ENCODE results near the gene SEMA3C. TPM values are rescaled to one million over a fixed set of nuclear protein-coding genes. Genes with fewer than 3 reads are reported as not detected.

Gene SEMA3C
- total and polyA plus RNA-seq, 2 donors (not counting 1 experiment from before 2014, with no cell fraction given) = 0.06 TPM; not detected in 1

GRCh38 chr7:80873140-80873539, 45.7 kb downstream of the SEMA3C start:
- Histone ChIP-seq H2AFZ (ENCODE audit: insufficient read depth, low read depth, low read length, poor library complexity, severe bottlenecking) (no peak overlapping the region), H4K20me1 (ENCODE audit: control insufficient read depth, insufficient read depth, low read length, poor library complexity, severe bottlenecking) (no peaks in the 10 kb centered on the region), H3K9me3 (ENCODE audit: control extremely low read depth in 1 of 3, control insufficient read depth in 2 of 3, insufficient read depth in 1 of 3, low read length in 2 of 3) (peaks cover 0 to 4% (median 0%) of the 10 kb centered on the region in 3 donors), H3K36me3 (replicated peaks in 1 of 2; ENCODE audit: control extremely low read depth in 1 of 2, control insufficient read depth in 1 of 2, extremely low read depth in 1 of 2, insufficient read depth in 2 of 2, low read length in 1 of 2) (no peaks in the 10 kb centered on the region), H3K9ac (ENCODE audit: low read length) (no peak overlapping the region), H3K4me2 (replicated peaks; ENCODE audit: low read depth, low read length, poor library complexity, severe bottlenecking) (no peak overlapping the region), H3K27ac (ENCODE audit: low read length in 2 of 2) (no peak overlapping the region), H3K4me1 (ENCODE audit: control insufficient read depth in 2 of 2, insufficient read depth in 2 of 2, low read length in 2 of 2) (no peaks in the 10 kb centered on the region), H3K4me3 (ENCODE audit: control extremely low read depth in 1 of 5, extremely low read depth in 1 of 5, insufficient read depth in 1 of 5, low read depth in 2 of 5, low read length in 4 of 5) (no peak overlapping the region), H3K27me3 (replicated peaks in 1 of 4; ENCODE audit: control extremely low read depth in 1 of 4, control insufficient read depth in 3 of 4, insufficient read depth in 4 of 4, low read length in 3 of 4) (no peaks in the 10 kb centered on the region), H3K79me2 (ENCODE audit: control insufficient read depth, insufficient read depth, low read length) (no peaks in the 10 kb centered on the region)
- DNase-seq (no peak), ATAC-seq (ENCODE audit: low read depth) (no peak)
- H3K9me3 Mint-ChIP-seq (ENCODE audit: insufficient read depth) = no peaks in the 10 kb centered on the region
- H3K27me3 Mint-ChIP-seq = no peaks in the 10 kb centered on the region
- no peaks in the 10 kb centered on the region for H3K4me1 Mint-ChIP-seq
- CTCF ChIA-PET = no interaction called here
- WGBS (ENCODE audit: insufficient coverage) = 40% methylated on average over 3 of the region's 5 CpGs
- intact Hi-C loops (cut with micrococcal nuclease) = loop anchor here (10.0 kb wide), 1 partner anchor 58 kb away; no protein-coding TSS in a partner anchor
- POLR2A ChIA-PET = no interaction called here
- no peak overlapping the region for H3K27ac Mint-ChIP-seq
- H3K4me3 Mint-ChIP-seq = no peak overlapping the region
- TF ChIP-seq EZH2 (IDR thresholded peaks at IDR 0.05; ENCODE audit: borderline replicate concordance, insufficient read depth, low read depth, low read length, poor library complexity, severe bottlenecking) = no peak
- TF ChIP-seq CTCF (IDR thresholded peaks at IDR 0.05) = no peak

GRCh38 chr7:80871228-80871627, 47.6 kb downstream of the SEMA3C start:
- intact Hi-C loops (cut with micrococcal nuclease) = loop anchor here (10.0 kb wide), 1 partner anchor 56 kb away; no protein-coding TSS in a partner anchor
- POLR2A ChIA-PET = no interaction called here
- Histone ChIP-seq H3K9ac (ENCODE audit: low read length) (no peak overlapping the region), H3K4me2 (replicated peaks; ENCODE audit: low read depth, low read length, poor library complexity, severe bottlenecking) (no peak overlapping the region), H3K27ac (ENCODE audit: low read length in 2 of 2) (no peak overlapping the region), H3K79me2 (ENCODE audit: control insufficient read depth, insufficient read depth, low read length) (no peaks in the 10 kb centered on the region), H2AFZ (ENCODE audit: insufficient read depth, low read depth, low read length, poor library complexity, severe bottlenecking) (no peak overlapping the region), H4K20me1 (ENCODE audit: control insufficient read depth, insufficient read depth, low read length, poor library complexity, severe bottlenecking) (no peaks in the 10 kb centered on the region), H3K9me3 (ENCODE audit: control extremely low read depth in 1 of 3, control insufficient read depth in 2 of 3, insufficient read depth in 1 of 3, low read length in 2 of 3) (peaks cover 0 to 4% (median 0%) of the 10 kb centered on the region in 3 donors), H3K27me3 (replicated peaks in 1 of 4; ENCODE audit: control extremely low read depth in 1 of 4, control insufficient read depth in 3 of 4, insufficient read depth in 4 of 4, low read length in 3 of 4) (no peaks in the 10 kb centered on the region), H3K4me1 (ENCODE audit: control insufficient read depth in 2 of 2, insufficient read depth in 2 of 2, low read length in 2 of 2) (no peaks in the 10 kb centered on the region), H3K4me3 (ENCODE audit: control extremely low read depth in 1 of 5, extremely low read depth in 1 of 5, insufficient read depth in 1 of 5, low read depth in 2 of 5, low read length in 4 of 5) (no peak overlapping the region), H3K36me3 (replicated peaks in 1 of 2; ENCODE audit: control extremely low read depth in 1 of 2, control insufficient read depth in 1 of 2, extremely low read depth in 1 of 2, insufficient read depth in 2 of 2, low read length in 1 of 2) (no peaks in the 10 kb centered on the region)
- TF ChIP-seq CTCF (IDR thresholded peaks at IDR 0.05) = no peak
- no peak for TF ChIP-seq EZH2 (IDR thresholded peaks at IDR 0.05; ENCODE audit: borderline replicate concordance, insufficient read depth, low read depth, low read length, poor library complexity, severe bottlenecking)
- Mint-ChIP-seq H3K4me1 (no peaks in the 10 kb centered on the region), H3K27ac (no peak overlapping the region), H3K9me3 (ENCODE audit: insufficient read depth) (no peaks in the 10 kb centered on the region), H3K27me3 (no peaks in the 10 kb centered on the region), H3K4me3 (no peak overlapping the region)
- DNase-seq (no peak), ATAC-seq (ENCODE audit: low read depth) (no peak)
- CTCF ChIA-PET = interaction anchor here (0.6 kb wide), 1 partner anchor 11 kb away, joined by 3 read pairs; no protein-coding TSS in a partner anchor
- no CpG with 5 or more reads among the region's 2 CpGs for WGBS (ENCODE audit: insufficient coverage)

Data from B cell (primary cell).